ENCODE results near the gene ANKRD27. TPM values are rescaled to one million over a fixed set of nuclear protein-coding genes. Genes with fewer than 3 reads are reported as not detected.

ANKRD27 gene
- total RNA-seq, 1 experiment from 2014 or later, result 48.1 TPM

DNA sequence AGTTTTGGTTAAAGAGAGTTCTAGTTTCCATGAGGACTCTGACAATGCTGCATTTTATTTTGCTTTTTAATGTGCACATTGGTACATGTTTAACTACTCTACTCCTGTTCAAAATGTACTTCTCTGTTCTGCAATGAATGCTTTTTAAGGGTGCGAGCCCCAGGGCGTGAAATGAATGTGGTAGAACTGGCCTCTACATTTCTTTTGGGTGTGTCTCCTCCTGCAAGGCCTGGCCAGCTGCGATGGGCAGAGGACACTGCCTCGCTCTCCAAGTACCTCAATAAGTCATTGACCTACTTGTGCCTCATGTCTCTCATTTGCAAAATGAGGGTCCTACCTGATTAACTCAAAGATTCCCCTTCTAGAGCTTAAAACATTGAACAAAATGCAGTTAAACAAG is 7.3 kb upstream of the ANKRD27 start:
- Histone ChIP-seq H3K79me2 (ENCODE audit: insufficient read depth, low read length) (no peaks in the 10 kb centered on the region), H3K4me3 (replicated peaks in 1 of 2; ENCODE audit: low read depth in 1 of 2, low read length in 2 of 2) (no peak overlapping the region), H3K4me2 (ENCODE audit: low read length) (no peak overlapping the region), H4K20me1 (ENCODE audit: insufficient read depth) (no peaks in the 10 kb centered on the region), H3K27ac (ENCODE audit: low read depth, low read length) (no peak overlapping the region), H3K36me3 (ENCODE audit: control insufficient read depth in 1 of 2, insufficient read depth in 2 of 2, low read length in 2 of 2) (no peaks in the 10 kb centered on the region), H3K9me2 (ENCODE audit: insufficient read depth) (no peaks in the 10 kb centered on the region), H3K9me3 (ENCODE audit: control insufficient read depth in 1 of 2, insufficient read depth in 1 of 2, low read depth in 1 of 2, low read length in 2 of 2) (no peaks in the 10 kb centered on the region), H3K27me3 (ENCODE audit: insufficient read depth, low read length) (no peaks in the 10 kb centered on the region), H2AFZ (ENCODE audit: low read depth, low read length, poor library complexity, severe bottlenecking) (no peak overlapping the region), H3K4me1 (ENCODE audit: control insufficient read depth in 1 of 2, insufficient read depth in 2 of 2, low read length in 2 of 2) (peaks cover 0 to 4% of the 10 kb centered on the region in 2 experiments; a peak in 2 of 4 replicates), H3K9ac (ENCODE audit: low read length) (no peak overlapping the region)
- BruUV-seq (replicated peaks), result no TSS peak
- intact Hi-C loops (cut with micrococcal nuclease), result no loop called here
- DNase-seq (ENCODE audit: low read depth, low spot score) (no peak), ATAC-seq (no peak)
- RAD21 ChIA-PET (ENCODE audit: low non-redundant PET in 1 of 2, low total read pairs in 2 of 2, uncharacterized antibody in 2 of 2, unreplicated experiment in 2 of 2), result interaction anchor here in 1 of 2 experiments (0.7 kb wide), 1 partner anchor 26 kb away, joined by 3 read pairs; no protein-coding TSS in a partner anchor
- TF ChIP-seq EZH2 (IDR thresholded peaks at IDR 0.05), result no peak
- no peak for TF ChIP-seq EGR1 (IDR thresholded peaks at IDR 0.05; ENCODE audit: low read depth)
- no peak for TF ChIP-seq SRF (IDR thresholded peaks at IDR 0.05; ENCODE audit: low read depth)
- TF ChIP-seq FOSL1 (IDR thresholded peaks at IDR 0.05; ENCODE audit: low read depth), result no peak
- TF ChIP-seq YY1 (IDR thresholded peaks at IDR 0.05; ENCODE audit: extremely low read depth, insufficient replicate concordance, low read depth, low read length), result no peak
- TF ChIP-seq TCF7L2 (IDR thresholded peaks at IDR 0.05; ENCODE audit: borderline replicate concordance, extremely low read depth, insufficient read depth, insufficient read length), result no peak
- TF ChIP-seq, protein P1, sequence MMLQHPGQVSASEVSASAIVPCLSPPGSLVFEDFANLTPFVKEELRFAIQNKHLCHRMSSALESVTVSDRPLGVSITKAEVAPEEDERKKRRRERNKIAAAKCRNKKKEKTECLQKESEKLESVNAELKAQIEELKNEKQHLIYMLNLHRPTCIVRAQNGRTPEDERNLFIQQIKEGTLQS (IDR thresholded peaks at IDR 0.05), result no peak
- TF ChIP-seq ELF1 (IDR thresholded peaks at IDR 0.05; ENCODE audit: borderline replicate concordance, low read depth), result no peak
- TF ChIP-seq SIN3A (IDR thresholded peaks at IDR 0.05; ENCODE audit: low read depth), result no peak
- TF ChIP-seq, protein P2, sequence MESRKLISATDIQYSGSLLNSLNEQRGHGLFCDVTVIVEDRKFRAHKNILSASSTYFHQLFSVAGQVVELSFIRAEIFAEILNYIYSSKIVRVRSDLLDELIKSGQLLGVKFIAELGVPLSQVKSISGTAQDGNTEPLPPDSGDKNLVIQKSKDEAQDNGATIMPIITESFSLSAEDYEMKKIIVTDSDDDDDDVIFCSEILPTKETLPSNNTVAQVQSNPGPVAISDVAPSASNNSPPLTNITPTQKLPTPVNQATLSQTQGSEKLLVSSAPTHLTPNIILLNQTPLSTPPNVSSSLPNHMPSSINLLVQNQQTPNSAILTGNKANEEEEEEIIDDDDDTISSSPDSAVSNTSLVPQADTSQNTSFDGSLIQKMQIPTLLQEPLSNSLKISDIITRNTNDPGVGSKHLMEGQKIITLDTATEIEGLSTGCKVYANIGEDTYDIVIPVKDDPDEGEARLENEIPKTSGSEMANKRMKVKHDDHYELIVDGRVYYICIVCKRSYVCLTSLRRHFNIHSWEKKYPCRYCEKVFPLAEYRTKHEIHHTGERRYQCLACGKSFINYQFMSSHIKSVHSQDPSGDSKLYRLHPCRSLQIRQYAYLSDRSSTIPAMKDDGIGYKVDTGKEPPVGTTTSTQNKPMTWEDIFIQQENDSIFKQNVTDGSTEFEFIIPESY (IDR thresholded peaks at IDR 0.05; ENCODE audit: extremely low read depth, insufficient replicate concordance, low read length), result no peak
- TF ChIP-seq ZNF274 (IDR thresholded peaks at IDR 0.05; ENCODE audit: low read depth, low read length), result no peak
- TF ChIP-seq CTCF (IDR thresholded peaks at IDR 0.05 in 2 of 3, conservative IDR thresholded peaks at IDR 0.05 in 1 of 3; ENCODE audit: borderline replicate concordance in 1 of 3, insufficient read depth in 1 of 3, low read depth in 2 of 3, low read length in 2 of 3), result no peak
- POLR2A ChIA-PET, result no interaction called here
- CTCF ChIA-PET, result interaction anchor here (0.7 kb wide), 1 partner anchor 101 kb away, joined by 3 read pairs; the partner anchor contains the start of gene PDCD5
